ENCODE data around the gene DAW1.

DAW1 gene

DNA sequence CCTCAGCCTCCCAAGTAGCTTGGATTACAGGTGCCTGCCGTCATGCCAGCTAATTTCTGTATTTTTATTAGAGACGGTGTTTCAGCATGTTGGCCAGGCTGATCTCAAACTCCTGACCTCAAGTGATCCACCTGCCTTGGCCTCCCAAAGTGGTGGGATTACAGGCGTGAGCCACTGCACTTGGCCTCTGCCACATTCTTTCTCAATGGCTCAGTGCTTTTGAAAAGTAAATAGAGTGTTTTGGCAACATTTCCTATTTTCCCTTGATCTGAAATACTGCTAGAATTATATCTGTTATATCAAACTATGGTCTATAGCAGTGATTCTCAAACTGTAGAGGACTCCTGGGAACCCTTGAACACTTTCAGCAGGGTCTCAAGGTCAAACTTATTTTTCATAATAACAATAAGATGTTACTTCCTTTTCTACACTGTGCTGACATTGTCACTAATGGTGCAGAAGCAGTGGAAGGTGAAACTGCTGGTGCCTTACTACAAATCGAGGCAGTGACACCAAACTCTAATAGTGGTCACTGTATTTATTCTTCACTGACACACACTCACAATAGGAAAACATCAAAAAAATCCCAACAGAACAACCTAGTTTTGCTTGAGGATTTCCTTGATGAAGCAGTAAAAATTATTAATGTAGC, 10.6 kb downstream of the DAW1 start:
- DNase-seq (ENCODE audit: low read depth), result peak; percentile 32
- TF ChIP-seq, protein P1, sequence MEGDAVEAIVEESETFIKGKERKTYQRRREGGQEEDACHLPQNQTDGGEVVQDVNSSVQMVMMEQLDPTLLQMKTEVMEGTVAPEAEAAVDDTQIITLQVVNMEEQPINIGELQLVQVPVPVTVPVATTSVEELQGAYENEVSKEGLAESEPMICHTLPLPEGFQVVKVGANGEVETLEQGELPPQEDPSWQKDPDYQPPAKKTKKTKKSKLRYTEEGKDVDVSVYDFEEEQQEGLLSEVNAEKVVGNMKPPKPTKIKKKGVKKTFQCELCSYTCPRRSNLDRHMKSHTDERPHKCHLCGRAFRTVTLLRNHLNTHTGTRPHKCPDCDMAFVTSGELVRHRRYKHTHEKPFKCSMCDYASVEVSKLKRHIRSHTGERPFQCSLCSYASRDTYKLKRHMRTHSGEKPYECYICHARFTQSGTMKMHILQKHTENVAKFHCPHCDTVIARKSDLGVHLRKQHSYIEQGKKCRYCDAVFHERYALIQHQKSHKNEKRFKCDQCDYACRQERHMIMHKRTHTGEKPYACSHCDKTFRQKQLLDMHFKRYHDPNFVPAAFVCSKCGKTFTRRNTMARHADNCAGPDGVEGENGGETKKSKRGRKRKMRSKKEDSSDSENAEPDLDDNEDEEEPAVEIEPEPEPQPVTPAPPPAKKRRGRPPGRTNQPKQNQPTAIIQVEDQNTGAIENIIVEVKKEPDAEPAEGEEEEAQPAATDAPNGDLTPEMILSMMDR (conservative IDR thresholded peaks at IDR 0.05; ENCODE audit: control insufficient read depth, insufficient read depth, low read depth, low read length), result no peak
- no peak overlapping the region for H3K4me3 ChIP-seq (ENCODE audit: control insufficient read depth, low read depth, low read length)

DNA sequence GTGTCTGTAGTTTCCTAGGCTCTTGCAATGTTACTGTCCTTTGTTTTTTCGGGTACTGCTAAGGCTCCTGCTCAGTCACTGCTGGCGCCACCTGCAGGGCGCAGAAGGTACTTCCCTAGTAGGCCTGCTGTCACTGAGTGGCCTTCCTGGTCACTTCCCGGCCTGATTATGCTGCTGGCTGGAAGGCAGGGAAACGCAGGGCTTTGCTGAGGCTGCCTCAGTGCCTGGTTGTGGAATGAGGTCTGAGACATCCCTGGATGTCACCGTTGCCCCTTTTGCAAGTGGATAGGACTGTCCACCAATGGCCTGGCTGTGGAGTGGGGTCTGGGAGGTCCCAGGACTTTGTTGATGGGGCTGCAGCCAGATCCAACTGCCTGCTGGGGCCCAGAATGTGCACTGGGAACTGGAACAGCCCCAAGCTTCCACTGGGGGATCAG, 13.1 kb downstream of the DAW1 start:
- TF ChIP-seq, protein P1 (conservative IDR thresholded peaks at IDR 0.05; ENCODE audit: control insufficient read depth, insufficient read depth, low read depth, low read length), result peak; percentile 89

DNA sequence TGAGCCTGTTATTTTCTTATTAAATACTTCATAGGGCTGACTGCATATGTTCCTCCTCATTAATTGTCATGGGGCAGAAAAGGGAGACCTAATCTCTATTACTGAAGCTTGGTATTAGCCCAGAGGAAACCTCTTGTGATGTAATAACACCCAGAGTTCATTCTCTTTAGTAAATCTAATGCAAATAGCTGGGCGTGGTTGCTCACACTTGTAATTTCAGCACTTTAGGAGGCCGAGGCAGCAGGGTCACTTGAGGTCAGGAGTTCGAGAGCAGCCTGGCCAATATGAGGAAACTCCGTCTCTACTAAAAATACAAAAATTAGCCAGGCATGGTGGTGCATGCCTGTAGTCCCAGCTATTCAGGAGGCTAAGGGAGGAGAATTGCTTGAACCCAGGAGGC, 14.7 kb downstream of the DAW1 start:
- TF ChIP-seq, protein P1 (conservative IDR thresholded peaks at IDR 0.05; ENCODE audit: control insufficient read depth, insufficient read depth, low read depth, low read length), result no peak
- H3K4me3 ChIP-seq (ENCODE audit: control insufficient read depth, low read depth, low read length), result no peak overlapping the region
- DNase-seq (ENCODE audit: low read depth), result no peak

More for the DNA sequence above, 13.1 kb downstream of the DAW1 start:
- no peak overlapping the region for H3K4me3 ChIP-seq (ENCODE audit: control insufficient read depth, low read depth, low read length)
- peak; percentile 75 for DNase-seq (ENCODE audit: low read depth)

DNA sequence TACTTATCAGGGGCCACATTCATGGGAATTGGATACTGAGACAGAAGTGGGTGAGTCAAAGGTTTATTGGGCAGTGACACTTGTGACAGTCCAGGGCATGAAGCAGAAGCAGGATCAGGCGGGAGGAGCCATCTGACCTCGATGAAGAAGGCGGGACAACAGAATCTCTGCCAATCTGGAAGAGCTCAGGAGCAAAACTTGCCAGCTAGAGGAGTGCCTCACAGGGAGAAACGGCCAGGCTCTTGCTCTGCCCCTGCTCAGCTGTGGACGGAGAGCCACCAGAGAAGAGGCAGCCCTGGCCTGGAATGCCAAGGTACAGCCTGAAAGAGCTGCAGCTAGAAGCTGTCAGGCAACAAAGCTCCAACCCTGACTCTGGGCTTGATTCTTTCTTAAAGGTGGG, 16.9 kb downstream of the DAW1 start:
- TF ChIP-seq, protein P1 (conservative IDR thresholded peaks at IDR 0.05; ENCODE audit: control insufficient read depth, insufficient read depth, low read depth, low read length), result no peak
- no peak overlapping the region for H3K4me3 ChIP-seq (ENCODE audit: control insufficient read depth, low read depth, low read length)
- no peak for DNase-seq (ENCODE audit: low read depth)

DNA sequence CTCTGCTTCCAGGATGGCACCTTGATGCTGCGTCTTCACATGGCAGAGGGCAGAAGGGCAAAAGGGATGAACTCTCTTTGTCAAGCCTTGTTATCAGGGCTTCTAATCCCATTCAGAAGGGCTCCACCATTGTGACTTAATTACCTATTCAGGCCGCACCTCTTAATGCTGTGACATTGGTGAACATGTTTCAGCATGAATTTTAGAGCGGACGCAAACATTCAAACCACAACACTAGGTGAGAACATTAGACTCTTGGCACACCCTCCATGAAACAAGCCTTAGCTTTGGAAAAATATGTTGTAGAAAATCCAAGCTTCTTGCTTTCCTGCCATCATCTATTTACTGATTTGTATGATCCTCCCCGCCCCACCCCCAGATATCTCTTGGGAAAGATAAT, 17.9 kb downstream of the DAW1 start:
- TF ChIP-seq, protein P1 (conservative IDR thresholded peaks at IDR 0.05; ENCODE audit: control insufficient read depth, insufficient read depth, low read depth, low read length), result no peak
- H3K4me3 ChIP-seq (ENCODE audit: control insufficient read depth, low read depth, low read length), result no peak overlapping the region
- DNase-seq (ENCODE audit: low read depth), result no peak

DNA sequence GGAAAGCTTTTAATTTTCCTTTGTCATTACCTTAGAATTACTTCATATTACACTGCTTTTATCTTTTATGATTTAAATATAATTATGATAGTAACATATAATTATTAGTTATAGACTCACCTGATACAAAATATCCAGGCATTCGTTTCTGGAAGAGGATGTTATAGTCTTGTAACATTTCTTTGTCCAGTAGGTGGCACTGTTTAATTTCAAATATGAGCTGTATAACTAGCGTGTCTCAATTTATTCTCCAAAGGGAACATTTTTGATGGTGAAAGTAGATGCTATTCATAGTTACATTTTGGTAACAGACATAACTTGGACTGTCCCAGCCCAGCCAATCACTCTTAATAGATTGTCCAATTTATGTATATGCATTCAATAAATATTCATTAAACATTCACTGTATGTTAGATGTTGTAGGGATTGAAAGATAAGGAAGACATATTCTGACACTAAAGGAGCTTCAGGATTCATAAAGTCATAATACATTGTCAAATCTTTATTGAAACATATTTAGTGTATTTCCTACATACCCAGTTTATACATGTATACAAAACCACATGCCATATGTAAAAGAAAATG, 19.2 kb downstream of the DAW1 start:
- DNase-seq (ENCODE audit: low read depth), result peak; percentile 72
- TF ChIP-seq, protein P1 (conservative IDR thresholded peaks at IDR 0.05; ENCODE audit: control insufficient read depth, insufficient read depth, low read depth, low read length), result peak; percentile 48
- no peak overlapping the region for H3K4me3 ChIP-seq (ENCODE audit: control insufficient read depth, low read depth, low read length)
